GM19397 (cell line): ENCODE results near the gene TRIM44.
"Not testable (repeated sequence)": the region's sequence is repeated elsewhere in the genome, so short reads cannot be mapped to it uniquely, and the experiment has no call there.

Experiments used
- ATAC-seq: cut with Tn5 transposase; IDR thresholded peaks from one replicate; pipeline ENCODE4 v1.9.1; 2021; ENCODE audit warnings: mild to moderate bottlenecking, moderate library complexity; ENCODE audit not compliant: unreplicated experiment

TRIM44 gene

GRCh38 chr11:35810045-35810645, 147.6 kb downstream of the TRIM44 start:
- ATAC-seq = no peak

DNA sequence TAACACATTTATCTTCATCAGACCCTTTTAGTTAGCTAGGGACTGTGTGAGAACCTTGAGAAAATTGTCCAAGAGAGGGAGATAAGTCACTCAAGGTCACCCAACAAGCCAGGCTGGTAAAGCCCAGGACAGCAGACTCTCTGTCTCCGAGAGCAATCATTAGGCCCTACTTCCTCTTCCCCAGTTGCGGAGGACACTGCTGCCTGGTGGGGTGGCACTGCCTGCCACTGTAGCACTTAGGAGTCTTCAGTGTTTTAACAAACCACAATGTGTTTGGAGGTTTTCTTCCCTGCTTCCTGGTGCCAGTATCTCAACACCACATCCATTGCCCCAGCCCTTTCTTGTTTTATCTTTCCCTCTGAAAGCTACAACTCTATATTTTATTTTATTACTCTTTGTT, 149.2 kb downstream of the TRIM44 start:
- ATAC-seq = no peak

GRCh38 chr11:35812828-35813227, 150.3 kb downstream of the TRIM44 start:
- no peak for ATAC-seq

GRCh38 chr11:35814081-35814695, 151.6 kb downstream of the TRIM44 start:
- no peak for ATAC-seq

DNA sequence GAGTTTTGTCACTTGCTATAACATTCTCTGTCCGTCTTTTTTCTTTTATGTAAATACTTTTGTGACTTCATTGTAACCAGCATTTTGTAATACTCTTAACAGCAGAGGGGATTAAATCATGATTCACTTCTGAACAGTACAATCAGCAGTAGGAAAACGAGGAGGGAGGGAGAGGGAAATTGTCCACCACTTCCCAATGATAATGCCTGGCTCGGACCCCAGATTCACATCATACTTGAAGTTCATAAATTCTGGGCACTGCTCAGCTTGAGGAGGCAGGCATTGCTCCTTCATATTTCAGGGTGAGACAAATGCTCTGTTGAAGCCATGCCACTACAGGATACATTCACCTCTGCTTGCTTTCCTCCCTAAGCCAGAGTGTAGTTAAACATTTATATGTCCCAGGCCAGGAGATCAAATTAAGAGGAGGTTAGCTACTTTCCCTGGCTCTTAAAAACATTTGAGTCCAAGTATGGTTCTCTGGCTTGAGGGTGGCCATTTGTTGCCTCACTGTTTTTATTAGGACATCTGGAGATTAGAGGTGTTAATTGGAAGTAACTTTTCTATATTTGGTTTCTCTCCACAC, 152.2 kb downstream of the TRIM44 start:
- ATAC-seq = no peak

- no peak for ATAC-seq
Observed at GRCh38 chr11:35815556-35816315, 153.2 kb downstream of the TRIM44 start.

DNA sequence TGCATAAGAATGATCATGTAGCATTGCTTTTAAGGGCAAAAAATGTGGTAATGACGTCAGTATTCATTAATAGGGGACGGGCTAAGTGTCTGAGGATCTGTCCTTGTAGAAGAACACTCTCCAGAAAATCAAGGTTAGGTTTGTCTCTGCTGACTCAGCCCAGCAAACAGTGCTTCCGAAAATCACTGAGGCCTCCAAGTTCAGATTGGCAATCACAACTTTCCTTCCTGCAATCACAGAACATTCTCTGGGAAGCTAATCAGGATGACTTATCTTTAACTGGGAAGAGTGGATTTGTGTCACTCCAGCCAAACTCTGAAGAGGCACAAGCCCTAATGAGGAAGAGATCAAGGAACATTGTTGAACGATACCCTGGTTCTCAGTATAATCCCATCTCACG, 158.0 kb downstream of the TRIM44 start:
- no peak for ATAC-seq

GRCh38 chr11:35822815-35823495, 160.4 kb downstream of the TRIM44 start:
- ATAC-seq = no peak

GRCh38 chr11:35823742-35824298, 161.2 kb downstream of the TRIM44 start:
- ATAC-seq = no peak

DNA sequence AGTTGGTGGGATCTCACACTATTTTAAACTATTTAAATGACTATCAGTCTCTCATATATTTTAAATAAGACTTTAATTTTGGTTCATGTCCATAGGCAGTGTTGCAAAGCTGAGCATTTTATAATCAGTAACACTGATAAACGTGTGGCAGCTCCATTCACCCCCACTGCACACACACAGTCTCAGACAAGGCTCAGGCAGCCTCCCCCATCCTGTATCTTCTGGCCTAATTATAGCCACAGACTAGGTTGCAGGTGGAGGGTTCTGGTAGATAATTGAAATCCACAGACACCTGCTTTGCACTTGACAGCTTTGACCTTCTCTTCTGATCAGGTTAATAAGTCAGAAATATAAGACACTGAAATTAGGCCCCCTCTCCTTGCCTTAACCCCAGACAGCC, 162.8 kb downstream of the TRIM44 start:
- no peak for ATAC-seq

DNA sequence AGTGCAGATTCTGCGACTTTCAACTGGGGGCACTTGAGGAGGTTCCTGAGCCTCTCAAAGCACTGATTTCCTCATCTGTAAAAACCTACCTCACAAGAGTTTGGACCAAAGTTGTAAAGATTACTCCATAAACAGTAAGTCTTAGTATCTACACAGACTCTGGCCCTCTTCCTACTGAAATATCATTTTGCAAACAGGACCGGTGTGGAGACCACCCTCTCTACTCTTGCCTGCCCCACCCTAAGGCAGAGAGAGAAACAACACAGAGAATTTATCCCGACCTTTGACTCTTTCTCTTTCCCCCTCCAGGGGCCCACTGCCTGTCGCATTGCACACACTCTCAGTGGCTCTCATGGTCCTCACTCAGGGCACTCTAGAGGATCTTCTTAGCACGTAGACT, 163.4 kb downstream of the TRIM44 start:
- ATAC-seq = no peak

- no peak for ATAC-seq
Observed at GRCh38 chr11:35826949-35827348, 164.4 kb downstream of the TRIM44 start.

GRCh38 chr11:35836205-35836604, 173.6 kb downstream of the TRIM44 start:
- no peak for ATAC-seq

- ATAC-seq = no peak
Observed at GRCh38 chr11:35838071-35838470, 175.5 kb downstream of the TRIM44 start.

GRCh38 chr11:35838697-35839367, 176.3 kb downstream of the TRIM44 start:
- ATAC-seq = not testable (repeated sequence)

DNA sequence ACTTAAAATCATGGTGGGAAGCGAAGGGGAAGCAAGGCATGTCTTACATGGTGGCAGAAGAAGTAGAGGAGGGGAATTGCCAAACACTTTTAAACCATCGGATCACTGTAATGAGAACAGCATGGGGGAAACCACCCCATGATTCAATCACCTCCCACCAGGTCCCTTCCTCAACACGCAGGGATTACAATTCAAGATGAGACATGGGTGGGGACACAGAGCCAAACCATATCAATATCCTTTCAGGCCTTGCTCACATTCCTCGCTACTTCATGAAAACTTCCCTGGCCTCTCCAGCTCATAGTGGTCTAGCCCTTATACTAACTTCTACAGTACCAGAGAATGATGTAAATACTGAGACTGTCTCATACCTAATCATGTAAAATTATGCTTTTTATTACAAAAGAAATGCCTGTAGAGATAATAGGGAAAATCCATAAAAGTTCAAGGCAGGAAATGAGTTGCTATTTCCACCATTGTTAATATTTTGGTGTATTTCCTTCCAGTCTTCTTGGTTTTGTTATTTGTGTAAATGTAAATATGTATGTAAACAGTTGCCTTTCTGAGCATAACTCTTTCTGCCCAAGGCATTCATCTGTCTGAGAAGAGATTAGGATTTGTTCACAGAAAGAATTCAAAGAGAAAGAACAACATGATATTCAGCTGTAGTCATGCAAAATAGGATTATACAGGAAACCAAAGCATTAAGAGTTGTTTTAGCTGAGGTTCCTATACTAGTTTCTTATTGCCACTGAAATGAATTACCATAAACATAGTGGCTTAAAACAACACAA, 177.0 kb downstream of the TRIM44 start:
- no peak for ATAC-seq

DNA sequence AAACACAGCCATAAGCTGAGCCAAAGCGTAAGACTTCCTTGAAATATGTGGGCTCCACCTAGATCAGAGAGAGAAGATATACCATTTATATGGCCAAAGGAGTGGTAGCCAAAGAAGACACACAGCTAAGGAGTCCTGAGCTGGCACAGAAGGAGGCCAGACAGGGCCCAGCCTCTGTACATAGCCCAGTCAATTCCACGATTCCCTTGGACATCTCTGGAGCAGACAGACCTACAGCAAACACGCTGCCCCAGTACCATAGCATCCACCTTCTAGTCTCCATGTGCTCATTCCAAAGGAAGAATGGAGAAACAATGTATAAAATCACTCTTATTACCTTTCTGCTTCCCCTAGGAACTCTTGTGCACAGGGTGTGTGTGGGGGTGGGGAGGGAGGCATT, 179.2 kb downstream of the TRIM44 start:
- ATAC-seq = no peak

DNA sequence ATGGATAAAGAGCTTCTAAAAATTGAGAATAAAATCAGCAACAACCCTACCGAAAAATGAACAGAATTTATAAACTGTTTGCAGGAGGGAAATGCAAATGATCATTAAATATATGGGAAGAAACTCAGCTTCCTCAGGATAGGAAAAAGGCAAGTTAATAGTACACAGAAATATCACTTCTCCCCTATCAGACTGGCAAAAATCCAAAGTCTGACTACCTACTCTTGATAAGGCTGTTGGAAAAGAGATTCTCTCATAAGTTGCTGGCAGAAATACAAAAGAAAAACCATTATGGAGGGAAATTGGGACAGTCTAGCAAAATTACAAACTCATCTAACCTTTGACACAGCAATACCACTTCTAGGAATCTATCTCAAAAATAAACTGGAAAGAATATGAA, 180.4 kb downstream of the TRIM44 start:
- no peak for ATAC-seq

GRCh38 chr11:35844579-35844978, 182.0 kb downstream of the TRIM44 start:
- ATAC-seq = no peak

DNA sequence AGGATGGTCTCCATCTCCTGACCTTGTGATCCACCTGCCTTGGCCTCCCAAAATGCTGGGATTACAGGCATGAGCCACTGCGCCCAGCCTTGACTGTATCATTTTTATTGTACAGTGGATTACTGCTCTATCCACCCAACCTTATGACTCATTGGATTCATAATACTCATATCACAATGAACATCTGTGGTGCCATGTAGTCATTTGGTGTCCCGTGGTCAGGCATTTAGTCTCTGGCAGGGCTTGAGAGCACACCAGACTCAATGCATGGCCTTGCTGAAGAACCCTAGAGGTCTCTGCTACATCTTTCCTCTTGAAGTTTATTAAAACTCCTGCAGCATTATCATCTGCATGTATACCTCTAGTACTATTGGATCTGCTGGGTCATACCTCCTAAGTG, 183.3 kb downstream of the TRIM44 start:
- ATAC-seq = no peak
